Measurements from ENCODE around the gene TLL2.

The TLL2 gene

GRCh38 chr10:96333101-96333500, 180.6 kb downstream of the TLL2 start:
- peaks cover 17% of the 10 kb centered on the region for H3K27me3 ChIP-seq (ENCODE audit: control insufficient read depth, insufficient read depth, low read length)
- no peaks in the 10 kb centered on the region for H3K36me3 ChIP-seq (ENCODE audit: control insufficient read depth, insufficient read depth, low read length)
- H3K4me3 ChIP-seq (ENCODE audit: low read length): no peak overlapping the region
- no peaks in the 10 kb centered on the region for H3K9me3 ChIP-seq (ENCODE audit: control insufficient read depth, low read length)
- no peaks in the 10 kb centered on the region for H3K4me1 ChIP-seq (ENCODE audit: control insufficient read depth, insufficient read depth, low read length)
- H3K9ac ChIP-seq (ENCODE audit: low read length): no peak overlapping the region

GRCh38 chr10:96327462-96327861, 186.3 kb downstream of the TLL2 start:
- Histone ChIP-seq H3K9me3 (ENCODE audit: control insufficient read depth, low read length) (no peaks in the 10 kb centered on the region), H3K4me3 (ENCODE audit: low read length) (no peak overlapping the region), H3K4me1 (ENCODE audit: control insufficient read depth, insufficient read depth, low read length) (no peaks in the 10 kb centered on the region), H3K27me3 (ENCODE audit: control insufficient read depth, insufficient read depth, low read length) (peaks cover under 1% of the 10 kb centered on the region), H3K36me3 (ENCODE audit: control insufficient read depth, insufficient read depth, low read length) (no peaks in the 10 kb centered on the region), H3K9ac (ENCODE audit: low read length) (no peak overlapping the region)

GRCh38 chr10:96325719-96326373, 187.9 kb downstream of the TLL2 start:
- no peaks in the 10 kb centered on the region for H3K4me1 ChIP-seq (ENCODE audit: control insufficient read depth, insufficient read depth, low read length)
- H3K36me3 ChIP-seq (ENCODE audit: control insufficient read depth, insufficient read depth, low read length): no peaks in the 10 kb centered on the region
- H3K27me3 ChIP-seq (ENCODE audit: control insufficient read depth, insufficient read depth, low read length): peaks cover 3% of the 10 kb centered on the region
- H3K4me3 ChIP-seq (ENCODE audit: low read length): no peak overlapping the region
- H3K9ac ChIP-seq (ENCODE audit: low read length): no peak overlapping the region
- H3K9me3 ChIP-seq (ENCODE audit: control insufficient read depth, low read length): no peaks in the 10 kb centered on the region

- no peak overlapping the region for H3K9ac ChIP-seq (ENCODE audit: low read length)
- no peaks in the 10 kb centered on the region for H3K36me3 ChIP-seq (ENCODE audit: control insufficient read depth, insufficient read depth, low read length)
- H3K4me1 ChIP-seq (ENCODE audit: control insufficient read depth, insufficient read depth, low read length): no peaks in the 10 kb centered on the region
- H3K27me3 ChIP-seq (ENCODE audit: control insufficient read depth, insufficient read depth, low read length): peaks cover 3% of the 10 kb centered on the region
- no peak overlapping the region for H3K4me3 ChIP-seq (ENCODE audit: low read length)
- no peaks in the 10 kb centered on the region for H3K9me3 ChIP-seq (ENCODE audit: control insufficient read depth, low read length)
Observed at GRCh38 chr10:96324447-96324846, 189.3 kb downstream of the TLL2 start.

- Histone ChIP-seq H3K9ac (ENCODE audit: low read length) (no peak overlapping the region), H3K4me3 (ENCODE audit: low read length) (no peak overlapping the region), H3K27me3 (ENCODE audit: control insufficient read depth, insufficient read depth, low read length) (peaks cover 3% of the 10 kb centered on the region), H3K9me3 (ENCODE audit: control insufficient read depth, low read length) (no peaks in the 10 kb centered on the region), H3K36me3 (ENCODE audit: control insufficient read depth, insufficient read depth, low read length) (no peaks in the 10 kb centered on the region), H3K4me1 (ENCODE audit: control insufficient read depth, insufficient read depth, low read length) (no peaks in the 10 kb centered on the region)
Observed at GRCh38 chr10:96322275-96322674, 191.5 kb downstream of the TLL2 start.

GRCh38 chr10:96321822-96322221, 191.9 kb downstream of the TLL2 start:
- H3K9me3 ChIP-seq (ENCODE audit: control insufficient read depth, low read length): no peaks in the 10 kb centered on the region
- no peak overlapping the region for H3K4me3 ChIP-seq (ENCODE audit: low read length)
- no peak overlapping the region for H3K9ac ChIP-seq (ENCODE audit: low read length)
- H3K36me3 ChIP-seq (ENCODE audit: control insufficient read depth, insufficient read depth, low read length): no peaks in the 10 kb centered on the region
- peaks cover 3% of the 10 kb centered on the region for H3K27me3 ChIP-seq (ENCODE audit: control insufficient read depth, insufficient read depth, low read length)
- H3K4me1 ChIP-seq (ENCODE audit: control insufficient read depth, insufficient read depth, low read length): no peaks in the 10 kb centered on the region

GRCh38 chr10:96319754-96320474, 193.8 kb downstream of the TLL2 start:
- H3K4me3 ChIP-seq (ENCODE audit: low read length): no peak overlapping the region
- no peaks in the 10 kb centered on the region for H3K36me3 ChIP-seq (ENCODE audit: control insufficient read depth, insufficient read depth, low read length)
- H3K9ac ChIP-seq (ENCODE audit: low read length): no peak overlapping the region

GRCh38 chr10:96317067-96317833, 196.5 kb downstream of the TLL2 start:
- H3K4me3 ChIP-seq (ENCODE audit: low read length): no peak overlapping the region
- H3K36me3 ChIP-seq (ENCODE audit: control insufficient read depth, insufficient read depth, low read length): no peaks in the 10 kb centered on the region
- H3K9me3 ChIP-seq (ENCODE audit: control insufficient read depth, low read length): no peaks in the 10 kb centered on the region
- no peak overlapping the region for H3K9ac ChIP-seq (ENCODE audit: low read length)
- peaks cover 3% of the 10 kb centered on the region for H3K27me3 ChIP-seq (ENCODE audit: control insufficient read depth, insufficient read depth, low read length)
- H3K4me1 ChIP-seq (ENCODE audit: control insufficient read depth, insufficient read depth, low read length): no peaks in the 10 kb centered on the region

More at GRCh38 chr10:96319754-96320474, 193.8 kb downstream of the TLL2 start:
- Histone ChIP-seq H3K27me3 (ENCODE audit: control insufficient read depth, insufficient read depth, low read length) (peaks cover 3% of the 10 kb centered on the region), H3K4me1 (ENCODE audit: control insufficient read depth, insufficient read depth, low read length) (no peaks in the 10 kb centered on the region), H3K9me3 (ENCODE audit: control insufficient read depth, low read length) (no peaks in the 10 kb centered on the region)

Data from mucosa of stomach (tissue), 1 donor.